ENCODE measurements around the gene PAK4.

Gene PAK4

GRCh38 chr19:39203372-39204341 is 78.1 kb downstream of the PAK4 start, which contains the start of gene SYCN:
Gene SYCN (minus strand): TSS chr19:39204263. CDS start chr19:39204254, 9 bp downstream.
- no peak for TF ChIP-seq CTCF (IDR thresholded peaks at IDR 0.05; ENCODE audit: low read depth, low read length)
- no peak for DNase-seq (ENCODE audit: low read depth, low spot score)
- in situ Hi-C loops (cut with HindIII; ENCODE audit: low sequenced_read_pairs) = no loop called here
- no peak within 1 kb of the TSS for H3K4me3 ChIP-seq (ENCODE audit: low read depth, low read length)

- no peak overlapping the region for H3K4me3 ChIP-seq (ENCODE audit: low read depth, low read length)
- in situ Hi-C loops (cut with HindIII; ENCODE audit: low sequenced_read_pairs) = no loop called here
- no peak for DNase-seq (ENCODE audit: low read depth, low spot score)
- TF ChIP-seq CTCF (IDR thresholded peaks at IDR 0.05; ENCODE audit: low read depth, low read length) = no peak
These were observed 79.8 kb downstream of the PAK4 start for GRCh38 chr19:39205449-39205764.

GRCh38 chr19:39206122-39206521 is 80.5 kb downstream of the PAK4 start:
- DNase-seq (ENCODE audit: low read depth, low spot score) = no peak
- H3K4me3 ChIP-seq (ENCODE audit: low read depth, low read length) = no peak overlapping the region
- TF ChIP-seq CTCF (IDR thresholded peaks at IDR 0.05; ENCODE audit: low read depth, low read length) = no peak
- in situ Hi-C loops (cut with HindIII; ENCODE audit: low sequenced_read_pairs) = no loop called here

- in situ Hi-C loops (cut with HindIII; ENCODE audit: low sequenced_read_pairs) = no loop called here
- TF ChIP-seq CTCF (IDR thresholded peaks at IDR 0.05; ENCODE audit: low read depth, low read length) = no peak
- H3K4me3 ChIP-seq (ENCODE audit: low read depth, low read length) = no peak overlapping the region
- DNase-seq (ENCODE audit: low read depth, low spot score) = no peak
These were observed 81.8 kb downstream of the PAK4 start for GRCh38 chr19:39207293-39207836.

GRCh38 chr19:39208175-39208795 is 82.7 kb downstream of the PAK4 start:
- H3K4me3 ChIP-seq (ENCODE audit: low read depth, low read length) = no peak overlapping the region
- DNase-seq (ENCODE audit: low read depth, low spot score) = no peak
- in situ Hi-C loops (cut with HindIII; ENCODE audit: low sequenced_read_pairs) = no loop called here
- no peak for TF ChIP-seq CTCF (IDR thresholded peaks at IDR 0.05; ENCODE audit: low read depth, low read length)

GRCh38 chr19:39209196-39209595 is 83.6 kb downstream of the PAK4 start:
- no peak for TF ChIP-seq CTCF (IDR thresholded peaks at IDR 0.05; ENCODE audit: low read depth, low read length)
- no peak for DNase-seq (ENCODE audit: low read depth, low spot score)
- in situ Hi-C loops (cut with HindIII; ENCODE audit: low sequenced_read_pairs) = no loop called here
- no peak overlapping the region for H3K4me3 ChIP-seq (ENCODE audit: low read depth, low read length)

All from astrocyte of the spinal cord (primary cell).